K562 (cell line): ENCODE data around the gene SYNGR4.

ENCODE experiments used
- CBX8 ChIP-seq: fragments of 200-600 bp; sonication (generic); IDR thresholded peaks from 2 replicates; pipeline ENCODE4 v1.6.1; 2012; ENCODE audit warnings: borderline replicate concordance, mixed run types, low read depth, mild to moderate bottlenecking, moderate library complexity, mixed read lengths, low read length, control low read depth, inconsistent platforms; ENCODE audit not compliant: poor library complexity, severe bottlenecking; ENCODE audit errors: extremely low read depth
- EP300 ChIP-seq: IDR thresholded peaks from 2 replicates; pipeline ENCODE4 v1.6.1; 2012; ENCODE audit warnings: low read length, improper control_type of control experiment
- EZH2 ChIP-seq: IDR thresholded peaks from 2 replicates; pipeline ENCODE4 v1.6.1; 2012; ENCODE audit warnings: low read depth, mild to moderate bottlenecking, inconsistent platforms, low read length, borderline replicate concordance
- JUND ChIP-seq, 2 experiments: IDR thresholded peaks; 2 replicates in 1 of 2; 3 replicates in 1 of 2; pipeline ENCODE4 v1.6.1; 2011; ENCODE audit warnings: borderline replicate concordance in 2 of 2, low read depth in 2 of 2, low read length in 2 of 2, improper control_type of control experiment in 1 of 2, missing biosample characterization in 1 of 2, missing genetic modification characterization in 1 of 2, missing genetic modification reagents in 1 of 2
- KLF1 ChIP-seq: fragments of 450-650 bp; IDR thresholded peaks from 2 replicates; pipeline ENCODE4 v1.6.1; 2016; ENCODE audit warnings: missing genetic modification characterization, missing compliant biosample characterization
- POLR2A ChIP-seq: fragments of 450-650 bp; conservative IDR thresholded peaks from 2 replicates; pipeline ENCODE4 v1.6.1; 2016
- RCOR1 ChIP-seq, 2 experiments: IDR thresholded peaks; 2 replicates each; pipeline ENCODE4 v1.6.1; 2012; ENCODE audit warnings: low read depth in 2 of 2, low read length in 2 of 2, borderline replicate concordance in 1 of 2, improper control_type of control experiment in 1 of 2
- SPI1 ChIP-seq: IDR thresholded peaks from 2 replicates; pipeline ENCODE4 v1.6.1; 2011; ENCODE audit warnings: low read depth, low read length, control low read depth, borderline replicate concordance
- SRSF9 ChIP-seq: fragments of 200-400 bp; formaldehyde crosslinking; IDR thresholded peaks from 2 replicates; pipeline ENCODE4 v1.6.1; 2017; ENCODE audit warnings: low read depth, low read length, borderline replicate concordance
- ZSCAN29 ChIP-seq: fragments of 450-650 bp; IDR thresholded peaks from 2 replicates; pipeline ENCODE4 v1.6.1; 2017
- TF ChIP-seq, protein P1 (sequence below), 3 experiments: IDR thresholded peaks in 2 of 3; conservative IDR thresholded peaks in 1 of 3; 2 replicates each; pipeline ENCODE4 v1.5.1; 2011 to 2012; ENCODE audit warnings: low read length in 3 of 3, mild to moderate bottlenecking in 3 of 3, control low read depth in 2 of 3, improper control_type of control experiment in 1 of 3, inconsistent platforms in 1 of 3, low read depth in 1 of 3, mixed read lengths in 1 of 3, moderate library complexity in 1 of 3; ENCODE audit not compliant: insufficient read depth in 2 of 3
- TF ChIP-seq, protein P2 (sequence below): fragments of 250-450 bp; sonication (Bioruptor Pico); IDR thresholded peaks from 2 replicates; pipeline ENCODE4 v1.5.1; 2021; ENCODE audit warnings: mild to moderate bottlenecking

DNA sequence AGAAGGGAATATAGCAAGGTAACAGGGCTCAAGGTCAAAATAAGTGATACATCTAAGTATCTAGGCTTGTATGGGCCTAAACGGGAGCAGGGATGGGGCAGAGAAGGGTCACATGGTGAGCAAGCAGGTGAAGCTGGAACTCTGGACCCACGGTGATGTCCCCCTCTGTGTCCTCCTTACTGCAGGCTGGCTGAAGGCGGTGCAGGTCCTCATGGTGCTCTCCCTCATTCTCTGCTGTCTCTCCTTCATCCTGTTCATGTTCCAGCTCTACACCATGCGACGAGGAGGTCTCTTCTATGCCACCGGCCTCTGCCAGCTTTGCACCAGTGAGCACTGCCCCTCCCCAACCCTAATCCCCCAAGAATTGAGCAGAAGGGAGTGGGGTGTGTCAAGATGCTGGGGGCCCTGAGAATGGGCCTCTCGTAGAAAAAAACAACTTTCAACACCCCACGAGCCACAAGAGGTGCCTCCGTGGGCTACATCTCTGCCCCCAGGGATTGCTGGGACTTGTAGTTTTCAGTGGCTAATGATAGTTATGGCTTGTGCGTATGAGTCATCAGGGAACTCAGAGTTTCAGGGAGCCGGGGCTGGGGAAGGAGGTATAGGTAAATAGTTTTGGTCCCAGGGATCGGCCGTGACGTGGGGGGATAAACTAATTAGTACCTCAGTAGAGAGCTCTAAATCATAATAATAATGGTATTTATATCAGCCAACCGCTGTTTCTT, 34.8 kb upstream of the SYNGR4 start:
- TF ChIP-seq EP300: no peak
- TF ChIP-seq POLR2A: no peak
- TF ChIP-seq, protein P1, sequence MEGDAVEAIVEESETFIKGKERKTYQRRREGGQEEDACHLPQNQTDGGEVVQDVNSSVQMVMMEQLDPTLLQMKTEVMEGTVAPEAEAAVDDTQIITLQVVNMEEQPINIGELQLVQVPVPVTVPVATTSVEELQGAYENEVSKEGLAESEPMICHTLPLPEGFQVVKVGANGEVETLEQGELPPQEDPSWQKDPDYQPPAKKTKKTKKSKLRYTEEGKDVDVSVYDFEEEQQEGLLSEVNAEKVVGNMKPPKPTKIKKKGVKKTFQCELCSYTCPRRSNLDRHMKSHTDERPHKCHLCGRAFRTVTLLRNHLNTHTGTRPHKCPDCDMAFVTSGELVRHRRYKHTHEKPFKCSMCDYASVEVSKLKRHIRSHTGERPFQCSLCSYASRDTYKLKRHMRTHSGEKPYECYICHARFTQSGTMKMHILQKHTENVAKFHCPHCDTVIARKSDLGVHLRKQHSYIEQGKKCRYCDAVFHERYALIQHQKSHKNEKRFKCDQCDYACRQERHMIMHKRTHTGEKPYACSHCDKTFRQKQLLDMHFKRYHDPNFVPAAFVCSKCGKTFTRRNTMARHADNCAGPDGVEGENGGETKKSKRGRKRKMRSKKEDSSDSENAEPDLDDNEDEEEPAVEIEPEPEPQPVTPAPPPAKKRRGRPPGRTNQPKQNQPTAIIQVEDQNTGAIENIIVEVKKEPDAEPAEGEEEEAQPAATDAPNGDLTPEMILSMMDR (IDR thresholded peaks at IDR 0.05 in 2 of 3, conservative IDR thresholded peaks at IDR 0.05 in 1 of 3; ENCODE audit: insufficient read depth in 2 of 3, low read depth in 1 of 3, low read length in 3 of 3): no peak
- TF ChIP-seq SRSF9: no peak
- no peak for TF ChIP-seq RCOR1 (IDR thresholded peaks at IDR 0.05; ENCODE audit: borderline replicate concordance in 1 of 2, low read depth in 2 of 2, low read length in 2 of 2)
- peak; percentile 96 for TF ChIP-seq JUND (IDR thresholded peaks at IDR 0.05; ENCODE audit: borderline replicate concordance, low read depth, low read length)
- peak; percentile 90 for TF ChIP-seq JUND (tag; IDR thresholded peaks at IDR 0.05; ENCODE audit: borderline replicate concordance, low read depth, low read length)
- TF ChIP-seq, protein P2, sequence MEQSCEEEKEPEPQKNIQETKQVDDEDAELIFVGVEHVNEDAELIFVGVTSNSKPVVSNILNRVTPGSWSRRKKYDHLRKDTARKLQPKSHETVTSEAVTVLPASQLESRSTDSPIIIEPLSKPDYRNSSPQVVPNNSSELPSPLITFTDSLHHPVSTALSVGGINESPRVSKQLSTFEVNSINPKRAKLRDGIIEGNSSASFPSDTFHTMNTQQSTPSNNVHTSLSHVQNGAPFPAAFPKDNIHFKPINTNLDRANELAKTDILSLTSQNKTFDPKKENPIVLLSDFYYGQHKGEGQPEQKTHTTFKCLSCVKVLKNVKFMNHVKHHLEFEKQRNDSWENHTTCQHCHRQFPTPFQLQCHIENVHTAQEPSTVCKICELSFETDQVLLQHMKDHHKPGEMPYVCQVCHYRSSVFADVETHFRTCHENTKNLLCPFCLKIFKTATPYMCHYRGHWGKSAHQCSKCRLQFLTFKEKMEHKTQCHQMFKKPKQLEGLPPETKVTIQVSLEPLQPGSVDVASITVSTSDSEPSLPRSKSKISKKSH (CRISPR knock-in tag): no peak
- no peak for TF ChIP-seq EZH2
- TF ChIP-seq ZSCAN29: no peak
- no peak for TF ChIP-seq SPI1
- no peak for TF ChIP-seq CBX8
- no peak for TF ChIP-seq KLF1
